ENCODE data around the gene SLC6A16.

SLC6A16 gene

GRCh38 chr19:49271080-49271753 lies 53.8 kb downstream of the SLC6A16 start:
- DNase-seq (ENCODE audit: low spot score): peak; percentile 16

- peak; percentile 16 for DNase-seq (ENCODE audit: low spot score)
These were observed 58.6 kb downstream of the SLC6A16 start for GRCh38 chr19:49266409-49266808.

- no peak for DNase-seq (ENCODE audit: low spot score)
These were observed 60.7 kb downstream of the SLC6A16 start for GRCh38 chr19:49264258-49264657.

DNA sequence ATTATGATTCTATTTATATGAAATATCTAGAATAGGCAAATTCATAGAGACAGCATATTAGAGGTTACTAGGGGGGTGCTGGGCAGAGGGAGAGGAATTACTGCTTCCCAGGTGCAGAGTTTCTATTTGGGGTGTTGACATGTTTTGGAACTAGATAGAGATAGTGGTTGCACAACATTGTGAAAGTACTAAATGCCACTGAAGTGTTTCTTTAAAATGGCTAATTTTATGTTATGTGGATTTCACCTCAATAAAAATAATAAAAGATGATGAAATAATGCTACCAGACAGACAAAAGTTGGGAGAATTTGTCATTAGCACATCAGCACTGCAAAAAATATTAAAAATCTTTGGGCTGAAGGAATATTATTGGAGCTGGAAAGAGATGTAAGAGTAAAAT lies 63.4 kb downstream of the SLC6A16 start:
- DNase-seq (ENCODE audit: low spot score): no peak

DNA sequence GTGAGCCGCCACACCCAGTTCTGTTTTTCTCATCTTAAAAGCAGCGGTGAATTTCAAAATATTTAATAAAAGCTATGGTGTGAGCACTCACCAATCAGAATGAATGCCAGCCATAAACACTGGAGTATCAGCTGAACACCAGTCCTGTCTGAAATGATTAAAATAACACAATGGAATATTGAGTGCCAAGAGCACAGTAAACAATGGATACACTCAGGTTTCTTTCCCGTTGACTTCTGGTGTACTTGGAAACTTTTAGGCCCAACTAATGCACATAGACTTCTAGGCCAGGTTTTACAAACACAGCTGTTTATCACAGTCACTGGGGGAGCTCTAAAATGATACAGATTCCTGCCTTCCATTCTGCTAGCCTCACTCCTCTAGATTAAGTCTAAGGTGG lies 68.3 kb downstream of the SLC6A16 start:
- no peak for DNase-seq (ENCODE audit: low spot score)

DNA sequence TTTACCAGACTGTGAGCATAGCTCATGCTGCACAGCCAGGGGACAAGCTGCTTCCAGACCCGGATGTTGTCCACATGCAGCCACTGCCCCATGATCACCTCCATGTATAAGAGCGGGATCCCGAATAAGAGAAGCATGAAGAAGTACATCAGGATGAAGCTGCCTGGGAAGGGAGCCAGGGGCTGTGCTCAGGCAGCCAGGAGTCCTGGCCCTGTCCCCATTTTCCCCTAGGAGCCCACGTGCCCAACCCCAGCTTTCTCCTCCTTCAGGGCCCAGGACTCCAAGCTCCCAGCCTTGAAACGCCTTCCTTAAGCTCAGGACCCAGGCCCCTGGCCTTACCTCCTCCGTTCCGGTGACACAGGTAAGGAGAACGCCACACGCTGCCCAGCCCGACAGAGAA lies 69.3 kb downstream of the SLC6A16 start:
- no peak for DNase-seq (ENCODE audit: low spot score)

DNA sequence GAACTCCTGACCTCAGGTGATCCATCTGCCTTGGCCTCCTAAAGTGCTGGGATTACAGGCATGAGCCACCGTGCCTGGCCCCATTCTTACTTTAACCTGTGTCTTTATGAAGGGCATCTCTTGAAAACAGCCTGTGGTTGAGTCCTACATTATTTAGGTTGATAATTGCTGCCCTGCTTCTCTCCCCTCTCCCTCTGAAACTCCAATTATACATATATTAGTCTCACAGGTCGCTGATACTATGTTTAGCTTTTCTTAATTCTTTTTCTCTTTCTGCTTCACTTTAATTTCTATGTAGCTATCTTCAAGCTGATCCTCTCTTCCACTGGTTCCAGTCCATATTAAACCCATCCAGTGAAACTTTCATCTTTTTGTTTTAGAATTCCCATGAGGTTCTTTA lies 75.1 kb downstream of the SLC6A16 start:
- no peak for DNase-seq (ENCODE audit: low spot score)

GRCh38 chr19:49247676-49248075 lies 77.3 kb downstream of the SLC6A16 start:
- DNase-seq (ENCODE audit: low spot score): no peak

DNA sequence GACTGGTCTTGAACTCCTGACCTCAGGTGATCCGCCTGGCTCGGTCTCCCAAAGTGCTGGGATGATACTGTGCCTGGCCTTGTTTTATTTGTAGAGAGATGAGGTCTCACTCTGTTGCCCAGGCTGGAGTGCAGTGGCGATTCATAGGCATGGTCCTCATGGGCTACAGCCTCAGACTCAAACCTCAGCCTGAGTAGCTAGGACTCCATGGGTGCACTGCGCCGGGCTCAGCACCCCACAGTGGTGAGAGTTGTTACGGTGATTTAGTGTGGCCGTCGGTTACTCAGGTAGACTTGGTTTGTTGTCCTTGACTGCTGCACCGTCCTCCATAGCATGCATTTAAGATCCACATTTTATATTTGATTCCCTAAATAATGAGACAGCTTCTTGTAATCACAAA lies 80.7 kb downstream of the SLC6A16 start:
- DNase-seq (ENCODE audit: low spot score): no peak

DNA sequence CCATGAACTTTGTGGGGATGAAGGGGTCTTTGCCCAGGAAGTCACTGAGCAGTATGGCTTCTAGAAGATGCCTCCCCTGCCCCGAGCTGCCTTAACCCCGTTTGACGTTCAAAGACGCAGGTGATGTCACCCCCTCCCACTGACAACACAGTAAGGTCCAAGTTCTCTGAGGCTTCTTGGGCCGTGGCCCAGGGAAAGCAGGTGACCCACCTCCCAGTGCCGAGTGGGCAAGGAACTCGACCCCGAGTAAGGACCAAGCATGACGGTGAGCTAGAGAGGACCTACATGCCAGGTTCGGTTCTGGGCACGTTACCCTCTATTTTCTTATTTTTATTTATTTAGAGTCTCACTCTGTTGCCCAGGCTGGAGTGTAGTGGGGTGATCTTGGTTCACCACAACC lies 81.3 kb downstream of the SLC6A16 start:
- no peak for DNase-seq (ENCODE audit: low spot score)

- DNase-seq (ENCODE audit: low spot score): no peak
These were observed 81.9 kb downstream of the SLC6A16 start for GRCh38 chr19:49243129-49243528.

- no peak for DNase-seq (ENCODE audit: low spot score)
These were observed 83.2 kb downstream of the SLC6A16 start for GRCh38 chr19:49241769-49242168.
